ENCODE measurements around the gene CRYL1. TPM values are rescaled to one million over a fixed set of nuclear protein-coding genes. Genes with fewer than 3 reads are reported as not detected.

CRYL1 gene
- total RNA-seq, 1 experiment from 2014 or later = 5.9 TPM

GRCh38 chr13:20482787-20483186 lies 42.9 kb downstream of the CRYL1 start:
- no peak overlapping the region for H3K4me3 ChIP-seq (ENCODE audit: low read depth, low read length, poor library complexity, severe bottlenecking)
- H3K4me1 ChIP-seq (ENCODE audit: insufficient read depth, low read length, poor library complexity, severe bottlenecking) = peaks cover 14% of the 10 kb centered on the region
- H3K9me3 ChIP-seq (ENCODE audit: low read depth, low read length, poor library complexity, severe bottlenecking) = no peaks in the 10 kb centered on the region
- BruUV-seq (replicated peaks) = no TSS peak
- no peaks in the 10 kb centered on the region for H3K27me3 ChIP-seq (replicated peaks; ENCODE audit: insufficient read depth, low read depth, low read length, poor library complexity)
- no peak overlapping the region for H3K27ac ChIP-seq (ENCODE audit: low read depth, low read length, poor library complexity, severe bottlenecking)
- POLR2A ChIA-PET (ENCODE audit: low non-redundant PET) = no interaction called here
- TF ChIP-seq CTCF (conservative IDR thresholded peaks at IDR 0.05; ENCODE audit: low read depth, low read length) (no peak), EZH2 (IDR thresholded peaks at IDR 0.05; ENCODE audit: borderline replicate concordance, low read depth, low read length, poor library complexity, severe bottlenecking) (no peak)
- CTCF ChIA-PET = no interaction called here
- no peaks in the 10 kb centered on the region for H3K36me3 ChIP-seq (ENCODE audit: insufficient read depth, low read length, poor library complexity, severe bottlenecking)
- no peak for DNase-seq (ENCODE audit: low spot score)
- intact Hi-C loops (cut with micrococcal nuclease; ENCODE audit: unreplicated experiment) = no loop called here

- no peaks in the 10 kb centered on the region for H3K27me3 ChIP-seq (replicated peaks; ENCODE audit: insufficient read depth, low read depth, low read length, poor library complexity)
- intact Hi-C loops (cut with micrococcal nuclease; ENCODE audit: unreplicated experiment) = no loop called here
- H3K36me3 ChIP-seq (ENCODE audit: insufficient read depth, low read length, poor library complexity, severe bottlenecking) = no peaks in the 10 kb centered on the region
- ChIA-PET POLR2A (ENCODE audit: low non-redundant PET) (no interaction called here), CTCF (no interaction called here)
- H3K27ac ChIP-seq (ENCODE audit: low read depth, low read length, poor library complexity, severe bottlenecking) = no peak overlapping the region
- TF ChIP-seq EZH2 (IDR thresholded peaks at IDR 0.05; ENCODE audit: borderline replicate concordance, low read depth, low read length, poor library complexity, severe bottlenecking) = no peak
- no peak for TF ChIP-seq CTCF (conservative IDR thresholded peaks at IDR 0.05; ENCODE audit: low read depth, low read length)
- peak; percentile 57 for DNase-seq (ENCODE audit: low spot score)
- no peaks in the 10 kb centered on the region for H3K9me3 ChIP-seq (ENCODE audit: low read depth, low read length, poor library complexity, severe bottlenecking)
- H3K4me3 ChIP-seq (ENCODE audit: low read depth, low read length, poor library complexity, severe bottlenecking) = no peak overlapping the region
- no TSS peak for BruUV-seq (replicated peaks)
- peaks cover 14% of the 10 kb centered on the region for H3K4me1 ChIP-seq (ENCODE audit: insufficient read depth, low read length, poor library complexity, severe bottlenecking)
Measured at GRCh38 chr13:20482275-20482761, 43.3 kb downstream of the CRYL1 start.

- BruUV-seq (replicated peaks) = no TSS peak
- CTCF ChIA-PET = no interaction called here
Measured at GRCh38 chr13:20477394-20477793, 48.3 kb downstream of the CRYL1 start.

More at GRCh38 chr13:20477394-20477793, 48.3 kb downstream of the CRYL1 start:
- intact Hi-C loops (cut with micrococcal nuclease; ENCODE audit: unreplicated experiment) = no loop called here
- Histone ChIP-seq H3K4me1 (ENCODE audit: insufficient read depth, low read length, poor library complexity, severe bottlenecking) (peaks cover 6% of the 10 kb centered on the region), H3K27me3 (replicated peaks; ENCODE audit: insufficient read depth, low read depth, low read length, poor library complexity) (no peaks in the 10 kb centered on the region), H3K36me3 (ENCODE audit: insufficient read depth, low read length, poor library complexity, severe bottlenecking) (no peaks in the 10 kb centered on the region), H3K27ac (ENCODE audit: low read depth, low read length, poor library complexity, severe bottlenecking) (no peak overlapping the region), H3K4me3 (ENCODE audit: low read depth, low read length, poor library complexity, severe bottlenecking) (no peak overlapping the region), H3K9me3 (ENCODE audit: low read depth, low read length, poor library complexity, severe bottlenecking) (no peaks in the 10 kb centered on the region)
- POLR2A ChIA-PET (ENCODE audit: low non-redundant PET) = no interaction called here
- DNase-seq (ENCODE audit: low spot score) = no peak
- TF ChIP-seq CTCF (conservative IDR thresholded peaks at IDR 0.05; ENCODE audit: low read depth, low read length) (no peak), EZH2 (IDR thresholded peaks at IDR 0.05; ENCODE audit: borderline replicate concordance, low read depth, low read length, poor library complexity, severe bottlenecking) (no peak)

All from A673 (cell line).